ACHN (cell line): ENCODE results near the gene MED22.
"Not testable (repeated sequence)": the region's sequence is repeated elsewhere in the genome, so short reads cannot be mapped to it uniquely, and the experiment has no call there.

ENCODE experiments used
- DNase-seq: peaks from one replicate; pipeline ENCODE4 v3.0.0-alpha.2; 2015
- in situ Hi-C: cut with HindIII; loops from 2 replicates; pipeline ENCODE4 v1.10.0; 2017; ENCODE audit warnings: low sequenced_read_pairs, low pct_ligation_motif_present, low pct_unique_long_range_greater_than_20kb

The MED22 gene

GRCh38 chr9:133344979-133345378, 3.0 kb downstream of the MED22 start:
- no peak for DNase-seq
- in situ Hi-C loops: no loop called here

- in situ Hi-C loops: no loop called here
- DNase-seq: no peak
Measured at GRCh38 chr9:133344071-133344470, 3.9 kb downstream of the MED22 start.

GRCh38 chr9:133342570-133342969, 5.4 kb downstream of the MED22 start:
- DNase-seq: no peak
- in situ Hi-C loops: no loop called here

- in situ Hi-C loops: no loop called here
- DNase-seq: no peak
Measured at GRCh38 chr9:133342069-133342406, 5.9 kb downstream of the MED22 start.

GRCh38 chr9:133341369-133342068, 6.4 kb downstream of the MED22 start:
- in situ Hi-C loops: no loop called here
- DNase-seq: no peak

GRCh38 chr9:133340916-133341315, 7.0 kb downstream of the MED22 start:
- in situ Hi-C loops: no loop called here
- no peak for DNase-seq

- no peak for DNase-seq
- in situ Hi-C loops: no loop called here
Measured at GRCh38 chr9:133340256-133340655, 7.7 kb downstream of the MED22 start.

GRCh38 chr9:133339641-133340040, 8.3 kb downstream of the MED22 start:
- in situ Hi-C loops: no loop called here
- DNase-seq: no peak

- in situ Hi-C loops: no loop called here
- DNase-seq: peak; percentile 87
Measured at GRCh38 chr9:133335924-133336811, 11.8 kb downstream of the MED22 start, which contains the start of gene SURF6. Gene SURF6 (minus strand): TSS chr9:133336188. CDS start chr9:133336132, 56 bp downstream.

- in situ Hi-C loops, DNase-seq: not testable (repeated sequence)
Measured at GRCh38 chr9:133334888-133335287, 13.0 kb downstream of the MED22 start.

GRCh38 chr9:133334161-133334560, 13.8 kb downstream of the MED22 start:
- in situ Hi-C loops: no loop called here
- no peak for DNase-seq

GRCh38 chr9:133333566-133333965, 14.4 kb downstream of the MED22 start:
- DNase-seq: no peak
- in situ Hi-C loops: no loop called here

- in situ Hi-C loops: no loop called here
- DNase-seq: no peak
Measured at GRCh38 chr9:133333011-133333410, 14.9 kb downstream of the MED22 start.

GRCh38 chr9:133332381-133332730, 15.6 kb downstream of the MED22 start:
- DNase-seq: no peak
- in situ Hi-C loops: no loop called here

GRCh38 chr9:133331641-133332380, 16.1 kb downstream of the MED22 start:
- no peak for DNase-seq
- in situ Hi-C loops: no loop called here

- in situ Hi-C loops: no loop called here
- DNase-seq: no peak
Measured at GRCh38 chr9:133331221-133331620, 16.7 kb downstream of the MED22 start.

- in situ Hi-C loops: not testable (repeated sequence)
- peak; percentile 12 for DNase-seq
Measured at GRCh38 chr9:133329306-133330156, 18.4 kb downstream of the MED22 start.

- in situ Hi-C loops: no loop called here
Measured at GRCh38 chr9:133327834-133328484, 20.0 kb downstream of the MED22 start.

More at GRCh38 chr9:133327834-133328484, 20.0 kb downstream of the MED22 start:
- no peak for DNase-seq
